ENCODE measurements around the gene PACS1. TPM values are rescaled to one million over a fixed set of nuclear protein-coding genes. Genes with fewer than 3 reads are reported as not detected.

PACS1 gene
- polyA plus RNA-seq, 1 of the 3 experiments (the other 2 are of a cell fraction), result 37.3 TPM

- H3K9me3 ChIP-seq, result no peaks in the 10 kb centered on the region
- H2AFZ ChIP-seq (ENCODE audit: low read depth), result no peak overlapping the region
- 78% methylated on average over 2 of the region's 3 CpGs for WGBS (ENCODE audit: low lambda C conversion rate)
- H3F3A ChIP-seq (replicated peaks; ENCODE audit: insufficient read depth), result no peaks in the 10 kb centered on the region
- H3K4me2 ChIP-seq, result no peak overlapping the region
- no peak for DNase-seq
- no peaks in the 10 kb centered on the region for H3K4me1 ChIP-seq (ENCODE audit: control insufficient read depth in 1 of 2, insufficient read depth in 2 of 2, low read depth in 1 of 2, low read length in 1 of 2)
- TF ChIP-seq CHD2 (IDR thresholded peaks at IDR 0.05; ENCODE audit: low read length, partially characterized antibody) (no peak), USF1 (IDR thresholded peaks at IDR 0.05; ENCODE audit: borderline replicate concordance, low read depth) (no peak), MEF2A (IDR thresholded peaks at IDR 0.05; ENCODE audit: borderline replicate concordance, low read depth) (no peak), REST (IDR thresholded peaks at IDR 0.05; ENCODE audit: low read depth, low read length) (no peak), SMC3 (IDR thresholded peaks at IDR 0.05; ENCODE audit: low read depth, low read length) (no peak), NFIC (IDR thresholded peaks at IDR 0.05; ENCODE audit: borderline replicate concordance) (no peak), FOSL2 (IDR thresholded peaks at IDR 0.05; ENCODE audit: borderline replicate concordance, low read depth) (no peak), GABPA (IDR thresholded peaks at IDR 0.05; ENCODE audit: low read depth) (no peak), FOXM1 (IDR thresholded peaks at IDR 0.05; ENCODE audit: low read depth) (no peak), CTCF (IDR thresholded peaks at IDR 0.05) (no peak), EP300 (IDR thresholded peaks at IDR 0.05; ENCODE audit: borderline replicate concordance in 1 of 2, low read depth in 1 of 2, low read length in 1 of 2) (no peak), RXRA (IDR thresholded peaks at IDR 0.05; ENCODE audit: borderline replicate concordance, low read depth) (no peak), MAX (IDR thresholded peaks at IDR 0.05; ENCODE audit: low read depth) (no peak), POLR2AphosphoS5 (IDR thresholded peaks at IDR 0.05; ENCODE audit: low read depth, low read length) (no peak), IRF3 (IDR thresholded peaks at IDR 0.05; ENCODE audit: low read depth, low read length) (no peak)
- no peak overlapping the region for H3K27ac ChIP-seq (ENCODE audit: low read depth in 2 of 2, low read length in 1 of 2)
- no peaks in the 10 kb centered on the region for H4K20me1 ChIP-seq (ENCODE audit: insufficient read depth)
- no peak overlapping the region for H3K4me3 ChIP-seq (ENCODE audit: low read depth in 2 of 2, low read length in 1 of 2)
- no peaks in the 10 kb centered on the region for H3K9me2 ChIP-seq
- CTCF ChIA-PET, result interaction anchor here (1.2 to 3.4 kb wide), 3 partner anchors 12 to 26 kb away, joined by 3 to 26 read pairs (median 4); no protein-coding TSS in a partner anchor
- H3K27me3 ChIP-seq (ENCODE audit: insufficient read depth), result no peaks in the 10 kb centered on the region
- no peaks in the 10 kb centered on the region for H3K79me2 ChIP-seq (ENCODE audit: insufficient read depth)
- H3K9ac ChIP-seq, result no peak overlapping the region
- H3K36me3 ChIP-seq (replicated peaks in 1 of 2; ENCODE audit: control insufficient read depth in 1 of 2, insufficient read depth in 2 of 2, low read length in 1 of 2), result peaks cover 20 to 90% of the 10 kb centered on the region in 2 experiments
- POLR2A ChIA-PET, result no interaction called here
These were observed 169.4 kb downstream of the PACS1 start for GRCh38 chr11:66239511-66239910.

Measured in SK-N-SH (cell line).